HG03520 (cell line): Measurements from ENCODE around the gene SGMS1.

Experiments
- ATAC-seq: cut with Tn5 transposase; IDR thresholded peaks from one replicate; pipeline ENCODE4 v1.9.1; 2021; ENCODE audit warnings: mild to moderate bottlenecking, moderate library complexity; ENCODE audit not compliant: unreplicated experiment

Gene SGMS1

DNA sequence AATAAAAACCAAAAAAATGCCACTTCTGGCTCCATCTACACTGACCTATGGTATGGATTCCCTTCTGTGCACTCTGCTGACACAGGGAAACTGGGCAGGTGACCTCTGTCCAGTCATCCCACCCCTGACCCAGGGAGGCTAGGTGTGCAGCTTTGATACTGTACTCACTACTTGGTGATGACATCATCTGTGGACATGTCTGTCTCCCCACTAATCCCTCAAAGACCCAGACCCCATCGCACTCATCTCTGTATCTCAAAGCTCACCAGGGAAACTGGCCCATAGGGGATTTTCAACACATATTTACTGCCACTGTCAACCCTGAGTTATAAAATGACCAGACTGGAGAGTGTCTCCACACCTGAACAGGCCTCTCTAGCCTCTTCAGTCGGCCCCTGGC, 10.6 kb downstream of the SGMS1 start:
- no peak for ATAC-seq

DNA sequence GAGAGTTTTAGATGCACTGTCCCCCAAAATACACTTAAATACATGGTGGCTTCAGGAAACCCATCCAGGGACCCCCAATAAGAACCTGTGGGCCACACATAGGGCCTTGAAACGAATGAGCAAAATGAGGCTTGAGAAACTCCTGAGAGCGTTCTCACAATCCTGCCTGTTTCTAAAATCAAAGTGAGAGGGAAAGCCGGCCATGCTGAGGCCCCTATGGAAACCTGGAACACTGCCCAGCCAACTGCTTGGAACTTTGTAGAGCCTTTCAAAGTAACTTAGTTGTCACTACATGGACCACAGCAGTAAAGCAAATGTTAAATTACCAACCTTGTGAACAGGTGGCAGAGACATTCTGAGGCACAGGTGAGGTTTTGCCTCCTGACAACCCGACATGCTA, 13.4 kb downstream of the SGMS1 start:
- no peak for ATAC-seq

DNA sequence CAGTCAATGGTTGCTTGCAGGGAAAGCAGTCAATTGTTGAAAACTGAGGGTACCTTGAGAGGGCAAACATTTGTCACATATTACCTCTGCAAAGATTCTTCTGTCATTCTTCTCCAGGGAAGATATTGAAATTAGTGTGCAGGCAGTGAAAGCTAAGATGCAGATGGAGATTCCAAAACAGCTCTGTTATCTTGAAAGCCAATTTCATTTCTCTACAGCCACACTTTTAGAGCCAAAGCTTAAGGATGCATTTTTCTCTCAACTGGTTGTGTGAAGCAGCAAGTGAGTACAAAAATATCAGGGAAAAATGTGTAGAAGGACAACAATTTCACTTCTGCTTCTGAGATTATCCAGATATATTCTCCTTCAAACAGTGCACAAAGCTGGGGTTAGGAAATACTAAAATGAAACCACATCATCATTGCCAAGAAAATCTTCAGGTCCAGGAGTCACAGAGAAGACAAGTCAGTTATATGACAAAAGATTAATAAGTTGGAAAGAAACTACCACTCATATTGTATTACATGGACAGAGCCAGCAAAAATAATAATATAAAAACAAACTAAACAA, 16.3 kb downstream of the SGMS1 start:
- ATAC-seq: no peak

DNA sequence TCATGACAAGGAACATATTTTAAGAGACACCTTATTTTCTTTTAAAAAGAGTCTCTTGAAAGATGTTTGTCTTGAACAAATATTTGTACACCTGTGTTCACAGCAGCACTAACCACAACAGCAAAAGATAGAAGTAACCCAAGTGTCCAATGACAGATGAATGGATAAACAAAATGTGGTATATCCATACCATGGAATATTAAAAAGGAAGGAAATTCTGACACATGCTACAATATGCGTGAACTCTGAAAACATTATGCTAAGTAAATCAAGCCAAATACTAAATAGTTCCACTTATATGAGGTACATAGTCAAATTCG, 17.8 kb downstream of the SGMS1 start:
- no peak for ATAC-seq

DNA sequence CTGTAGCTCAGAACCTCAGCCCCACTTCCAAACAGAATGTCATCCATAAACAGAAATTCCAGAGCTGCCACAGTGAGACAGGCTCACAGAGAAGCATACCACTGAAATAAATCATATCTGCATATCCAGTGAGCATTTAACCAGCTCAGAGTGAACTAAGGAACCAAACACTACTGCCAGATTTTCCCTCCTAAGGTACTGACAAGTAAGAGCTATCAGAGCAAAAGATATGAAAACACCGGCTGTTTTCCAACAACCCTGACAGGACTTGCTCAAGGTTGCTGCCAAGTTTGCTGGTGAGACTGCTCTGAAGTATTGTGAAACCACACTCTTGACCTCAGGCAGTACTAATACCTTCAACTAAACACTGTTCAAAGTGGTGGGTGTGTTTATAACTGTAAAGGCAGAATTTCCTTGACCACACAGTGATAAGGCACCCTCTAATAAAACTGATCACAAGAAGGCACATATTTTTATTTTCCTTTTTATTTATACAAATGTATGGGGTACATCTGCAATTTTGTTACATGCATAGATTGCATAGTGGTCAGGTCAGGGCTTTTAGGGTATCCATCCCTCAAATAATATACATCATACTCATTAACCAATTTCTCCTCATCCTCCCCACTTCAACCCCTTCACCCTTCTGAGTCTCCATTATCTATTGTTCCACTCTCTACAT, 18.3 kb downstream of the SGMS1 start:
- peak; percentile 74 for ATAC-seq

DNA sequence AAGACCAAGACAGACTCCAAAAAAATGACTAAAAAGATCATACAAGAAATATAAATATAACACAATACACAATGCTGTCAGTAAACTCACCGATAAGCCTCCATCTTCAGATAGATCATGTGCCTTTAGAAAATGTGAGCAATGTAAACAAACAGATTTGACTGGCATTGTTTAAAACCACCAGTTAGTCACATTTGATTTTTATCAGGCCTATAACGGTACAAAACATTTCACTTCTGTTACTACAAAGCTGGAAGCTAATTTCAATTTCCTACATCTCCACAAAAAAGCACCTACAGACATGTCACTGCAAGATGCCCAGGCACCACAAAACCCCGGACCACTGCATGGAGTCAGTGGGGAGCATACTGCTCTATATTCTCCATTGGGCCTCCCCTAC, 18.9 kb downstream of the SGMS1 start:
- ATAC-seq: no peak

DNA sequence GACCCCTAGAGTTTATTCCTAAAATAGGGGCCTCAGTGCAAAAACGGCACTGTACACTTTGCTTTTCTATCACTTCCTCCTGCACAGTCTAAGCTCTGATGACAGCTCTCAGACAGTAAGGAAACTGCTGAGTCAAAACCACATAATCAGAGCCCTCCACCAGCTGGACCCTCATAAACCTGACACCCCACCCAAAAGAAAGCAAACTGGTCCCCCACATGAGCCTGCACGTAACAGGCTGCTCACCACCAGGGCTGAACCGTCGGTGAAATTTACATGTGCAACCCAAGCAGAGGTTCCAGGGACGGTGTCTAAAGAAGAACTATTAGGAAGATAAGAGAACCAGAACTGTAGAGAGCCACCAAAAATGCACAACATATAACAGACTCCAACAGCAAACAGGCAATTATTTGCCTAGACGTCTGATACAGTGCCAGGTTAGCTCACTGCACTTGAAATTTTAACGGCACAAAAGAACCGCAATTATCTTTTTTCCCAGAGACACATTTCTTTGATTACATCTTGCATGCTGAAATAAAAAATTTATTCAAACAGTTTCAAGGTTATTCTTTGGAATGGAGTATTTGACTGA, 19.6 kb downstream of the SGMS1 start:
- no peak for ATAC-seq

DNA sequence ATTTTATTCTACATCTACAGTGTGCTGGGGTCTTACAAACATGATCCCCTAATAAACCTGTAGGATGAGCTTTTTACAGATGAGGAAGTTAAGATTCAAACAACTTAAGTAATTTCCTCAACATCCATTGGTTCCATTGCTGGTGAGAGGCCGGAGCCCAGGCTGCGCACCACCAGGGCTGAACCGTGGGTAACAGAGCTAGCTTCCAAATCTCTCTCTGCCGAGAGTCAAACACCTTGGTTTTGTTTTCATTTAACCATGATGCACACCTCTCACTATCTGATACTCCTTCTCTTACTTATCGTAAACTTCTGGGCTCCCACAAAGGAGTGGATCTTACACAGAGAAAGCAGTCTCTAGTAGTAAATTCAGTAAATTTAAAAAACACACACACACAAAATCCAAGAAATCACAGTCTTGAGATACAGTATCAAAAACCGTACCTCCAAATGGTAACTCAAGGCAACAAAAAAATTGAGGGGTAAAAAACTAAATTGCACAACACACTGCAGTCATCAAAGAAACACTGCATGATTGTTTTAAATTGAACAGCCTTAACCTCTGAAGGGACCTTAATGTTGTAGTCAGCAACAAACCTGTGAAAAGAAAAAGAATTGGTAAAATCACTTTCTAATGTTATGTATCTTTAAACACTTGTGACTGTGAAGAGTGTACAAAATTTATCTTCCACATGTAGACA, 20.5 kb downstream of the SGMS1 start:
- no peak for ATAC-seq

DNA sequence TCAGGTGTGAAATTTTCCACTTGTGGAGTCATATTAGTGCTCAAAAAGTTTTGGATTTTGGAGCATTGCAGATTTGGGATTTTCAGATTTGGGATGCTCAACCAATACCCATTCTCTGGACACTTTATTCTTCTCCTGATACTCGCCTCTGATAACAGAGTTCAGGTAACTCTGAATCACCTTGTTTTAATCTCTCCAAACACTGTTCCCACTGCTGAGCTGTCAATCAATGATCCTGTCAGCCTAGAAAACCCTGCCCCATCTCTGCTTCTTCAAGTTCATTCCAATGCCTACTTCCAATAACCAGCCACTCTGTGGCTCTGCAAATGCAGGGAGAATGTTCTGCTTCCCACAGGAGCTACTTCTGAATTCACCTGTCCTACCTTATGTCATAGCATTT, 21.8 kb downstream of the SGMS1 start:
- no peak for ATAC-seq

DNA sequence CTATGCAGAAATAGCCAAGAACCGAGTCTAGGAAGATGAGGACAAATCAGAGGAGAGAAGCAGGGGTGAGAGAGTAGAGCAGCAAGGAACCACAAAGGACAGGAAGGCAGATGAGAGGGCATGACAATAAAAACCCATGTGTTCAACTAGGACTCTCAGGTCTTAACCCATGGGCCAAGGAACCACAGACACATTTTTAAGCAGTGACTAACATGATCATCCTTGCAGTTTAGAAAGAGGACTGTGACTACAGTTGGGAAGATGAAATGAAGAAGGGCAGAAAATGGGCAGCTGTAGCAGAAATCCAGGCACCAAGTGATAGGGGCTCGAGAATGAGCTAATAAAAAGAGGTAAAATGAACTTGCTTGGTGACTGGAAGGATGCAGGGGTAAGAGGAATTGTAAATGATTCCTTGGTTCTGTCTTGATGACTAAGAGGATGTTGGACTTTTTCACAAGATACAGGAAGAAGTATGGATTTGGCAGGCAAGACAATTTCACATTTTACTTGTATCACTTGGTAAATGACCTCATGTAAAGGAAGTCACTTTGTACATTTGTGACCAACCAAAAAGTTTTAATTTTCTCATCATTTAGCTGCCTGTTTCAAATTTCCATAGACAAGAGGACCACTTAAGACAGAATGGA, 22.8 kb downstream of the SGMS1 start:
- ATAC-seq: no peak

DNA sequence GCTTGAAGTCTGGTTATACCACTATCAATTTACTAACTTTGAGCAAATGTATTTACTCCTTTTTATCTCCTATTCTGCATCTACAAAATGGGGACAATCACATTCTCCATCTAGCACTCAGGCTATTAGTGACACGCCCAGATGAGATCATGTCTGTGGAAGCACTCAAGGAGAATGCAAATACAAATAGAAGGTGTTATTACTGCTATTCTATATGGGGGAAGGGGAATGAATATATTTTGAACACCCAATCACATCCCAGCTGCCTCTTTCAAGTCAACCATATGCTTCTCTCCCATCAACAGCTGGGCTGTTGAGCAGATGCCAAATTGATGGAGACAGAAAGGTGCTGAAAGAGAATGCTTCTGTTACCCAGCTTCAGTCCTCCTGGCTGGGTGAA, 23.5 kb downstream of the SGMS1 start:
- ATAC-seq: no peak

DNA sequence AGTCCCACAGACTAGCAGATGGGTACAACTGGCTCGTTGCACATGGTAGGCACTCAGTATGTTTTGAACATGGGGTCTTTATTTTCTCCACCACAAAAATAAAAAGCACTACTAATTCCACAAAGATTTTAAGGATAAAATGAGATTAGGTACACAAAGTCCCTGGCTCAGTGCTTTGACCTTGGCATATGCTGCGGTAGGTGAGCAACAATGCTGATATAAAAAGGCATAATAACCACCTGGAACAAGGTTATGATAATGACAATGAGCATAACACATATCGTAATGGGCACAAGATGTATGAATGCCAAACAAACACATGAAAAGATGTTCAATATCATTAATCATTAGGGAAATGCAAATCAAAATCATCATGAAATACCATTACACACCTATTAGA, 26.9 kb downstream of the SGMS1 start:
- ATAC-seq: no peak

DNA sequence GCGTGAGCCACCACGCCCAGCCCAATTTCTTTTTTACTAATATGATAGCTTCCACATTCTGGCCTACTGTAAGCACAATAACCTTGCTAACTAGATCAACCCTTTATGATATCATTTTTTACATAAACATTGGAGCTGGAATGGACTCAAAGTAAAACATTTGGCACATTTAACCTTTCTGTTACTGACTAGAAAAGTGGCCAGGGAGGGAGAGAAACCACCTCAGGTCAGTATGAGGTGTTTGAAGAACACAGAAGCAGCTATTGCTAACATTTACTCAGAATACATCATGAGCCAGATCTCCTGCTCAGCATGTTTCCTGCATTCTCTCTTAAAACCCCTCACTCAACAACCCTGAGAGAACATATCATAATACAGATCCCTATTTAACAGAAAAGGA, 27.3 kb downstream of the SGMS1 start:
- ATAC-seq: no peak

DNA sequence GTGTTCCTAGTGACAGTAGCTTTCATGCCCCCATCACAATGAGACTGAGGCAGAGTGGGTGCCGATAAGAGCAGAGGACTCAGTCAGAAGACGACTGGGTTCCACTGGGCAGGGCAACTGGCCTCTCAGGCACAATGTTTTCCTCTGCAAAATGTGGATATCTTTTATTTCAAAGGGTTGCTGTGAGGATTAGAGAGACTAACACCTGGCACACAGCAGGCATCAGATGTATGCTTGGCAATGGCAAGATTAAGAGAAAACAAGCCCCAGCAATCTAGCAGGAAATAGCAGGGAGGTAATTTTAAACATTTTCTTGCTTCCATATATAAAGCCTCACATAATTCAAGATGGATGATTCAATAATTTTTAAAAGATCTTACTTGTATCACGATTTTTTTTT, 28.0 kb downstream of the SGMS1 start:
- ATAC-seq: no peak

DNA sequence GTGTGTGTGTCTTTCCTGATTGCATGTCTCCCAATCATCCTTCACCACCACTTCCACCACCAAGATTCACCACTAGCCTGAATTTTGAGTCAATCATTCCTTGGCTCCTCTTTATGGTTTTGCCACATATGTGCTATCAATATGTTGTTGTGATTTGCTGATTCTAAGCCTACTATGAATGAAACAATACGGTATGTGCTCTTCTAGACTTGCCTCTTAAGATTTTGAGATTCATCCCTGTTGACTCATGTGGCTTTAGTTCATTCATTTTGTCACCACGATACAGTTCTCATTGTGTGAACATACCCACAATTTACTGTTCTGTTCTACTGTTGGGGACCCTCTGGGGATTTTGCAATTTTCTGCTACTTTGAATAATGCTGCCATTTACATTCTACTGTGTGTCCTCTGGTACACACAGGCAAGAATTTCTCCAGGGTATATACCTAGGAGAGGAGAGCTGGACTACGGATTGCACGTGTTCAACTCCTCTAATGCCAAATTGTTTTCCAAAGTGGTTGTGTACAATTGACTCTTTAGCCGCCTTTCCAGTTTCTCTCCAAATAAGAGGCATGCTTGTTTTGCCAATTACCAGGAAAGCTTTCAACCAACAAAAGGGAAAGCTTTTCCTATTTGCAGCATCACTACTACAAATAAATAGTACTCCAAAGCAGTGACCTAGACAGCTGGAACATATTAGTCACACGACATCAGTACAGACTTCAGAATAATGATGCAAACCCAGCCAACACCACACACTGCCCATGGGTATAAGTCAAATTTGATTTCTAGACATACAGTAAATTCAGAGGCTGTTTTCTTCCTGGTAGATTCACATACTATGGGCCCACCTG, 30.0 kb downstream of the SGMS1 start:
- no peak for ATAC-seq

DNA sequence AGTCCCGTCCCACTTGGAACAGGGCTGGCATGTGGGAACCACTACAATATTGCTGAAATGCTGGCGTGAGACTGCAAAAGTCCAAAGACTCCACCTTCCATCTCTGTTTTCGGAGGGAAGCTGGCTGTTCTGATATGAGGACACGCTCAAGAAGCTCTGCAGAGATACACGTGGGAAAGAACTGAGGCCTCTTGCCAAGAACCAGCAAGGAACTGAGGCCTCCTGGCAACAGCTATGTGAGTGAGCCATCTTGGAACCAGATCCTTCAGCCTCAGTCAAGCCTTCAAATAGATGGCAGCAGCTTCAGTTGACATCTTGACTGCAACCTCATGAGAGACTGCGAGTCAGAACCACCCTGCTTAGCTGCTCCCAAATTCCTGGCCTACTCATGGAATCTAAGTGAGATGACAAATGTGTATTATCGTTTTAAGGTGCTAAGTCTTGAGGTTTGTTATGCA, 30.8 kb downstream of the SGMS1 start:
- no peak for ATAC-seq

DNA sequence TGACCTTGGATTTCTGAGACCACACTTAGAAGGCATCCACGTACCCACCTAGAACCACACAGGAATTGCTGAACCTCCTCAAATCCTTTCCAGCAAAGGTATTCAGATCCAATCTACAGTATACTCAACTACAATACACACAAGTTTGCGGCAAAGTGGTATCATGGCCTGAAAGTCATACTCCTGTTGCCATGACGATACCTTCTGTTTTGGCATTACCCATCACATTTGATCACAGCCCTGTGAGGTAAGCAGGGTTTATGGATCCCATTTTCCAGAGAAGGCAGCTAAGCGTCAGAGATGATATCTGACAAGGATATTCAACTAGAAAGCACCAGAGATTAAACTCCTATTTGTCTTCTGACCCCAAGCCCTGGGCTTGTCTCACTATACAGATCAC, 32.8 kb downstream of the SGMS1 start:
- ATAC-seq: no peak

DNA sequence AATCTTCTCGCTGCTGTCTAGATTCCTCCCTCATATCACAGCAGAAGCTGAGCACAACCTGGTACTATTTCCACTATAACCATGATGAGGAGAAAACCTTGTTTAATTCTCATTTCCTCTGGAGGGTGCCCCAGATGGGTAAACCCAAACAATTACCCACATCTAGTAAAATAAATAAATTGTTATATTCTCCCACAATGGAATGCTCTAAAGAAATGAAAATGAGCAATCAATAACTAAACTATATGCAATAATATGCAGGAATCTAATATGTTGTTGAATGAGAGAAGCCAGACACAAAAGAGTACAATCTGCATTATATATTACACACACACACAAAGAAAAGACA, 37.0 kb downstream of the SGMS1 start:
- ATAC-seq: no peak

DNA sequence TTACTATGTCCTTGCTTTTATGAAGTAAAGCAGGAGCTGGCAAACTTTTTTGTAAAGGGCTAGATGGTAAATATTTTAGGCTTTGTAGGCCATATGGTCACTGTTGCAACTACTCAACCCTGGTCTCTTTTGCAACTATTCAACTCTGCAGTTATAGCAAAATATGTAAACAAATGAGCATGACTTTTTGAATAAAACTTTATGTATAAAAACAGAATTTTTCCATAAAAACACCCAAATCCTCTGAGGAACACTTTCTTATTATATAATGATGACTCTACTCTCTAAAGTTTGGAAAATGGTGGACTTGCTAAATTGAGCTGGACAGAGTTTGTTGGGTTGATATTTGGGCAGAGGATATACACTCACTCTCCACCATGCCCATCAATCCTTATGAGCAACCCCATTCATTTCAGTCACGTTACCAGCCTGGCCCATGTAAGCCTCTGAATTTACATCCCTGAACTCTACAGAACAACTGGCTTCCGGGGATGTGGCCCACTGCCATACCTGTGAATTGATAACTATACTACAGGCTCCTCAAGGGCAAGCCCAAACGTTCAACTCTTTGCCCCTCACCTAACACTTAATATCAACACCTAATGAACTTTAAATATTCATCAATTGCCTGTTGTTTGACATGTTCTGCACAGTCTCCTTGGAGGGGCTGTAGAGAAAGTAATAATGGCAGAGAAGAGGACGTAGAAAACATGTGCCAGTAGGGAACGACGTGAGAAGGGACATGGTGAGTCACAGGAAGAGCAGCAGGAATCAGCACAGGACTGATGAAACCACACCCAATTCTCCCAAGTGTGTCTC, 37.6 kb downstream of the SGMS1 start:
- no peak for ATAC-seq
